NT2/D1 (cell line): Measurements from ENCODE around the gene KLRC3.
"Not testable (repeated sequence)": the region's sequence is repeated elsewhere in the genome, so short reads cannot be mapped to it uniquely, and the experiment has no call there.

ENCODE experiments used
- DNase-seq: peaks from one replicate; pipeline ENCODE4 v3.0.0-alpha.2; 2011; ENCODE audit warnings: low read depth, low spot score
- H3K27me3 ChIP-seq: 2 replicates; pipeline ENCODE4 v1.6.0; 2011; ENCODE audit warnings: mild to moderate bottlenecking; ENCODE audit not compliant: insufficient read length, insufficient read depth
- H3K36me3 ChIP-seq: 2 replicates; pipeline ENCODE4 v1.6.1; 2011; ENCODE audit warnings: mild to moderate bottlenecking, low read length, mixed read lengths; ENCODE audit not compliant: insufficient read depth, insufficient read length
- H3K4me1 ChIP-seq: 2 replicates; pipeline ENCODE4 v1.5.1; 2011; ENCODE audit not compliant: insufficient read depth, insufficient read length
- H3K4me3 ChIP-seq: 2 replicates; pipeline ENCODE4 v1.5.1; 2011; ENCODE audit warnings: low read depth; ENCODE audit not compliant: insufficient read length
- H3K9ac ChIP-seq: 2 replicates; pipeline ENCODE4 v1.6.0; 2011; ENCODE audit warnings: low read depth; ENCODE audit not compliant: insufficient read length
- H3K9me3 ChIP-seq: 2 replicates; pipeline ENCODE4 v1.5.1; 2011; ENCODE audit warnings: mild to moderate bottlenecking, low read length; ENCODE audit not compliant: insufficient read depth
- SUZ12 ChIP-seq: IDR thresholded peaks from 2 replicates; pipeline ENCODE4 v1.6.1; 2011; ENCODE audit not compliant: insufficient read length, insufficient read depth; ENCODE audit errors: extremely low read depth
- YY1 ChIP-seq: IDR thresholded peaks from 2 replicates; pipeline ENCODE4 v1.6.1; 2011; ENCODE audit not compliant: insufficient read length, insufficient read depth
- ZNF274 ChIP-seq: IDR thresholded peaks from 2 replicates; pipeline ENCODE4 v1.6.1; 2011; ENCODE audit warnings: mild to moderate bottlenecking, low read depth, low read length

Gene KLRC3

GRCh38 chr12:10448236-10448635 is 27.8 kb upstream of the KLRC3 start:
- H3K9me3 ChIP-seq: no peaks in the 10 kb centered on the region; the same call in 1 of the 2 replicates
- no peaks in the 10 kb centered on the region for H3K4me1 ChIP-seq
- H3K27me3 ChIP-seq: no peaks in the 10 kb centered on the region
- no peaks in the 10 kb centered on the region for H3K36me3 ChIP-seq
- H3K9ac ChIP-seq: no peak overlapping the region
- H3K4me3 ChIP-seq: no peak overlapping the region
- no peak for TF ChIP-seq SUZ12
- no peak for TF ChIP-seq ZNF274
- no peak for TF ChIP-seq YY1
- no peak for DNase-seq

GRCh38 chr12:10446052-10446451 is 25.7 kb upstream of the KLRC3 start:
- not testable (repeated sequence) for H3K9me3 ChIP-seq, H3K9ac ChIP-seq, H3K4me1 ChIP-seq, DNase-seq, H3K36me3 ChIP-seq, H3K4me3 ChIP-seq, H3K27me3 ChIP-seq

- not testable (repeated sequence) for H3K36me3 ChIP-seq, H3K27me3 ChIP-seq, H3K4me3 ChIP-seq, H3K4me1 ChIP-seq, H3K9ac ChIP-seq, H3K9me3 ChIP-seq, DNase-seq
These were observed 20.7 kb upstream of the KLRC3 start for GRCh38 chr12:10441144-10441543.

- not testable (repeated sequence) for H3K4me1 ChIP-seq, H3K4me3 ChIP-seq, DNase-seq, H3K36me3 ChIP-seq, H3K27me3 ChIP-seq, H3K9ac ChIP-seq, H3K9me3 ChIP-seq
These were observed 19.3 kb upstream of the KLRC3 start for GRCh38 chr12:10439608-10440274.

GRCh38 chr12:10437601-10438000 is 17.2 kb upstream of the KLRC3 start:
- H3K36me3 ChIP-seq, H3K4me3 ChIP-seq, H3K27me3 ChIP-seq, H3K4me1 ChIP-seq, DNase-seq, H3K9me3 ChIP-seq, H3K9ac ChIP-seq: not testable (repeated sequence)

DNA sequence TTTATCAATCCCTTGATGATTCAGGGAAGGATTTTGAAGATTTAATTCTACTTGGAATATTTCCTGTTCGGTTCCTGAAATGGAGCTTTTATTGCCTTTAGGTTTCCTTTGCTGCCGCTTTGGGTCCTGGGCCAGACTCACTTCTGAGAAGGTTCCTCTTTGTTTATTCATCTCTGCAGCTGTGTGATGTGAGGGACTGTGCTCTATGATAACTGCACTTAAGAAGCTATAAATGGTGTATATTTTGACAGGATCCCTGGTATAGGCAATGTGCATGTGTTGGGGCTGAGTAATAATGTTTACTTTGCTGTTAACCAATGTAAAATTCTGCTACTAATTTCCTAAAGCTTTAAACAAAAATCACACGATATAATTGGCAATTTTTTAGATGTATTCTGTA is 15.4 kb upstream of the KLRC3 start, which contains the start of gene KLRC2:
KLRC2 (minus strand) TSS at position 195 of the 400 bp plus-strand sequence; CDS start at position 171, 24 bp downstream.
- H3K36me3 ChIP-seq, H3K9ac ChIP-seq, H3K4me1 ChIP-seq, DNase-seq, H3K27me3 ChIP-seq, H3K4me3 ChIP-seq, H3K9me3 ChIP-seq: not testable (repeated sequence)

GRCh38 chr12:10430623-10431022 is 10.2 kb upstream of the KLRC3 start:
- not testable (repeated sequence) for H3K4me3 ChIP-seq, H3K9ac ChIP-seq, H3K4me1 ChIP-seq, H3K36me3 ChIP-seq, H3K27me3 ChIP-seq, H3K9me3 ChIP-seq, DNase-seq

- not testable (repeated sequence) for H3K9me3 ChIP-seq, H3K4me3 ChIP-seq, H3K27me3 ChIP-seq, H3K36me3 ChIP-seq, DNase-seq, H3K4me1 ChIP-seq, H3K9ac ChIP-seq
These were observed 5.5 kb upstream of the KLRC3 start for GRCh38 chr12:10425938-10426337.

GRCh38 chr12:10424260-10424899 is 4.0 kb upstream of the KLRC3 start:
- not testable (repeated sequence) for H3K36me3 ChIP-seq, H3K4me1 ChIP-seq, H3K9me3 ChIP-seq, H3K9ac ChIP-seq, H3K27me3 ChIP-seq, DNase-seq, H3K4me3 ChIP-seq

DNA sequence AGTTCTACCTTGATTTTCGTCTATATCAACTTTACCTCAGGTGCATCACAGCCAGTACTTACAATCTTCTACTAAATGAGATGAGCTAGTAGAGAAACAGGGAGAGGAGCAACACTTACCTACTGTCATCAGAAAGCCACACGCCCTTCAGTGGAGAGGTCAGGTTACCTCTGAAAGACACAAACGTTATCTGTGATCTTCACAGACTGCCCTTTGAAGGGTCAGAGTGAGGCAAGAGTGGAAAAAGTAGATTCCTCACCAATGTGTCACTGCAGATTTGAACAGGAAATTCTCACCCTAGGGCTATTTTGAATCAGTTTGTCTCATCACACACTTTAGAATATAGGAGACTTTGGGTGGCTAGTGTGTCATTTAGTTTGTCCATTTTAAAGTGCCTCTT is 1.8 kb upstream of the KLRC3 start:
- H3K9me3 ChIP-seq, H3K4me1 ChIP-seq, H3K9ac ChIP-seq, H3K4me3 ChIP-seq, DNase-seq, H3K27me3 ChIP-seq, H3K36me3 ChIP-seq: not testable (repeated sequence)
